Measurements from ENCODE around the gene KIAA0753. TPM values are rescaled to one million over a fixed set of nuclear protein-coding genes. Genes with fewer than 3 reads are reported as not detected.

Gene KIAA0753
- total and polyA plus RNA-seq, 2 of the 8 experiments (the other 6 are each of a cell fraction or from before 2014, with no cell fraction given) = 5.0 to 27.1 TPM

DNA sequence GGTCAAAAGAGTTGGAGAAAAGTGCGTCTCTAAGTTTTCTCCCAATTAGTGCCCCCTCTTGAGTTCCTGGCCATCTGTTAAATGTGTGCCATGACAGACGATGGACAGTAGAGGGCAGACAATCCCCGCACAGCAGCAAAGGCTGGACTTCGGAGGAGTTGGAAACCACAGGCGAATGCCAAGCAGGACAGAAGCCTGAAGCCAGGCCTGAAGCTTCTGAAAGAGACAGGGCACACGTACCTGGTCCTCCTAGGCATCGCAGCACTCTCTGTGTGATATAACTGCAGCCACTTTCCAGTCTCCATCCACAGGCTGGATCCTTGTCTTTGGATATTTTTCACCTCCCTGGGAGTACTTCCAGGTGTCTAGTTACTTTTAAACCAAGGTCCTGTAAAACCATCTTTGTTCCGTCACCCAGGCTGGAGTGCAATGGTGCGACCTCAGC is 25.6 kb upstream of the KIAA0753 start:
- no peak overlapping the region for H3K9ac ChIP-seq (replicated peaks in 1 of 4; ENCODE audit: extremely low read depth in 1 of 4, low read depth in 3 of 4, low read length in 3 of 4)
- ChIA-PET CTCF (ENCODE audit: partially characterized antibody) (interaction anchor here (0.6 to 4.8 kb wide), 36 partner anchors 8 to 392 kb away, joined by 3 to 41 read pairs (median 4); partner anchors contain the start of genes ALOX12 and SLC13A5), POLR2A (ENCODE audit: partially characterized antibody) (no interaction called here)
- H3K18ac ChIP-seq (ENCODE audit: extremely low read depth, low read length) = no peak overlapping the region
- H2BK5ac ChIP-seq (ENCODE audit: low read depth, low read length) = no peak overlapping the region
- H2BK120ac ChIP-seq (replicated peaks; ENCODE audit: low read depth, low read length) = no peak overlapping the region
- no peaks in the 10 kb centered on the region for H3K79me1 ChIP-seq (ENCODE audit: low read depth, low read length)
- no peak overlapping the region for H2BK12ac ChIP-seq (ENCODE audit: low read depth, low read length)
- H2AFZ ChIP-seq (ENCODE audit: low read length) = no peak overlapping the region
- no peak overlapping the region for H3K4me3 ChIP-seq (ENCODE audit: extremely low read depth in 1 of 4, insufficient read depth in 2 of 4, low read depth in 3 of 4, low read length in 4 of 4)
- no peak overlapping the region for H2BK20ac ChIP-seq (ENCODE audit: low read length)
- H3K79me2 ChIP-seq (ENCODE audit: control insufficient read depth in 1 of 2, insufficient read depth in 2 of 2, low read length in 2 of 2) = no peaks in the 10 kb centered on the region
- H3K27me3 ChIP-seq (replicated peaks in 1 of 4; ENCODE audit: control insufficient read depth in 3 of 4, extremely low read depth in 1 of 4, insufficient read depth in 3 of 4, low read length in 3 of 4) = peaks cover 0 to 6% (median 4%) of the 10 kb centered on the region in 4 experiments; a peak in 2 of 7 replicates
- no peaks in the 10 kb centered on the region for H3K36me3 ChIP-seq (ENCODE audit: control insufficient read depth in 2 of 4, insufficient read depth in 4 of 4, low read length in 3 of 4)
- H3K27ac ChIP-seq (ENCODE audit: low read depth, low read length) = no peak overlapping the region
- H4K91ac ChIP-seq (replicated peaks; ENCODE audit: insufficient read length, low read length) = no peak overlapping the region
- H3K4me2 ChIP-seq (ENCODE audit: insufficient read depth in 1 of 2, low read depth in 2 of 2, low read length in 2 of 2) = no peak overlapping the region
- peak; percentile 66 to 72 for DNase-seq (ENCODE audit: low read depth in 1 of 2, low spot score in 2 of 2)
- peaks cover 0 to 2% of the 10 kb centered on the region in 2 experiments for H4K20me1 ChIP-seq (replicated peaks in 1 of 2; ENCODE audit: control insufficient read depth in 1 of 2, insufficient read depth in 2 of 2, low read length in 2 of 2)
- H2BK15ac ChIP-seq (ENCODE audit: low read length) = no peak overlapping the region
- no peak overlapping the region for H3K14ac ChIP-seq (ENCODE audit: insufficient read length)
- H2AK5ac ChIP-seq (ENCODE audit: low read depth, low read length) = no peak overlapping the region
- H3K9me3 ChIP-seq (ENCODE audit: insufficient read depth in 2 of 2, low read depth in 1 of 2, low read length in 1 of 2) = no peaks in the 10 kb centered on the region
- H3K23me2 ChIP-seq (ENCODE audit: low read depth, low read length) = no peaks in the 10 kb centered on the region
- H3K4ac ChIP-seq (replicated peaks; ENCODE audit: insufficient read length, low read depth, low read length) = no peak overlapping the region
- H3K23ac ChIP-seq (ENCODE audit: insufficient read length) = no peak overlapping the region
- no peak overlapping the region for H4K5ac ChIP-seq (ENCODE audit: insufficient read length, low read depth, low read length)
- no peak overlapping the region for H3K56ac ChIP-seq (replicated peaks; ENCODE audit: insufficient read length, low read depth, low read length)
- peak; percentile 88 for FAIRE-seq
- peaks cover 0 to 2% (median 1%) of the 10 kb centered on the region in 4 experiments; a peak in 1 of 7 replicates for H3K4me1 ChIP-seq (replicated peaks in 1 of 4; ENCODE audit: control insufficient read depth in 3 of 4, insufficient read depth in 4 of 4, low read length in 3 of 4)
- WGBS, 2 experiments (ENCODE audit: extremely low coverage in 1 of 2, insufficient coverage in 1 of 2, insufficient read length in 1 of 2, insufficient replicate concordance in 2 of 2, low coverage in 1 of 2, low lambda C conversion rate in 2 of 2, missing lambda C conversion rate in 1 of 2) = 30% methylated on average over 9 of the region's 9 CpGs; no CpG with 5 or more reads in 1 of the 2 experiments
- no peak overlapping the region for H4K8ac ChIP-seq (ENCODE audit: extremely low read depth, insufficient read depth, low read length)
- TF ChIP-seq SUZ12 (IDR thresholded peaks at IDR 0.05; ENCODE audit: low read length) (no peak), TAF7 (optimal IDR thresholded peaks at IDR 0.05; ENCODE audit: borderline replicate concordance, low read depth, low read length) (no peak), POLR2AphosphoS5 (IDR thresholded peaks at IDR 0.05; ENCODE audit: low read depth, low read length) (0 out of 2 replicates have a peak, but pooled peaks have one; percentile 50), JUND (IDR thresholded peaks at IDR 0.05; ENCODE audit: low read length) (no peak), KDM1A (IDR thresholded peaks at IDR 0.05; ENCODE audit: borderline replicate concordance, low read length) (no peak), CREB1 (IDR thresholded peaks at IDR 0.05) (peak; percentile 52; the same call in 1 of the 2 replicates), RAD21 (IDR thresholded peaks at IDR 0.05 in 1 of 2, conservative IDR thresholded peaks at IDR 0.05 in 1 of 2; ENCODE audit: low read depth in 2 of 2, low read length in 2 of 2) (peak; percentile 98 to 99), YY1 (IDR thresholded peaks at IDR 0.05; ENCODE audit: low read depth, low read length) (0 out of 2 replicates have a peak, but pooled peaks have one; percentile 32), EGR1 (IDR thresholded peaks at IDR 0.05; ENCODE audit: borderline replicate concordance, low read depth, low read length) (no peak), TCF12 (IDR thresholded peaks at IDR 0.05; ENCODE audit: low read depth, low read length) (peak; percentile 96), CEBPB (IDR thresholded peaks at IDR 0.05; ENCODE audit: low read depth, low read length) (no peak)
- TF ChIP-seq, protein P1, sequence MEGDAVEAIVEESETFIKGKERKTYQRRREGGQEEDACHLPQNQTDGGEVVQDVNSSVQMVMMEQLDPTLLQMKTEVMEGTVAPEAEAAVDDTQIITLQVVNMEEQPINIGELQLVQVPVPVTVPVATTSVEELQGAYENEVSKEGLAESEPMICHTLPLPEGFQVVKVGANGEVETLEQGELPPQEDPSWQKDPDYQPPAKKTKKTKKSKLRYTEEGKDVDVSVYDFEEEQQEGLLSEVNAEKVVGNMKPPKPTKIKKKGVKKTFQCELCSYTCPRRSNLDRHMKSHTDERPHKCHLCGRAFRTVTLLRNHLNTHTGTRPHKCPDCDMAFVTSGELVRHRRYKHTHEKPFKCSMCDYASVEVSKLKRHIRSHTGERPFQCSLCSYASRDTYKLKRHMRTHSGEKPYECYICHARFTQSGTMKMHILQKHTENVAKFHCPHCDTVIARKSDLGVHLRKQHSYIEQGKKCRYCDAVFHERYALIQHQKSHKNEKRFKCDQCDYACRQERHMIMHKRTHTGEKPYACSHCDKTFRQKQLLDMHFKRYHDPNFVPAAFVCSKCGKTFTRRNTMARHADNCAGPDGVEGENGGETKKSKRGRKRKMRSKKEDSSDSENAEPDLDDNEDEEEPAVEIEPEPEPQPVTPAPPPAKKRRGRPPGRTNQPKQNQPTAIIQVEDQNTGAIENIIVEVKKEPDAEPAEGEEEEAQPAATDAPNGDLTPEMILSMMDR (IDR thresholded peaks at IDR 0.05; ENCODE audit: control extremely low read depth in 1 of 3, insufficient read depth in 1 of 3, low read depth in 1 of 3, low read length in 3 of 3) = peak; percentile 85 to 97 (median 97)
